HepG2 (cell line): ENCODE data around the gene DEPDC1B. TPM values are rescaled to one million over a fixed set of nuclear protein-coding genes. Genes with fewer than 3 reads are reported as not detected.

Experiments used
- EED ChIP-seq: sonication (generic); formaldehyde crosslinking; IDR thresholded peaks from 2 replicates; pipeline ENCODE4 v1.5.0; 2020; ENCODE audit warnings: mild to moderate bottlenecking, missing genetic modification reagents
- ELK4 ChIP-seq: sonication (generic); formaldehyde crosslinking; IDR thresholded peaks from 2 replicates; pipeline ENCODE4 v1.9.0; 2021; ENCODE audit warnings: missing genetic modification reagents, borderline replicate concordance
- GMEB1 ChIP-seq: sonication (generic); formaldehyde crosslinking; IDR thresholded peaks from 2 replicates; pipeline ENCODE4 v1.5.1; 2020; ENCODE audit warnings: missing genetic modification reagents, mild to moderate bottlenecking, borderline replicate concordance
- KAT7 ChIP-seq: IDR thresholded peaks from 2 replicates; pipeline ENCODE4 v1.6.1; 2018; ENCODE audit warnings: borderline replicate concordance, missing compliant biosample characterization
- MAZ ChIP-seq, 2 experiments: sonication (generic) in 1 of 2; formaldehyde crosslinking in 1 of 2; IDR thresholded peaks; 2 replicates each; pipeline versions ENCODE4 v1.5.0 to v1.6.1; 2012 to 2020; ENCODE audit warnings: low read depth in 2 of 2, mild to moderate bottlenecking in 2 of 2, borderline replicate concordance in 1 of 2, improper control_type of control experiment in 1 of 2, low read length in 1 of 2, missing genetic modification reagents in 1 of 2, moderate library complexity in 1 of 2
- NR1H2 ChIP-seq: sonication (generic); formaldehyde crosslinking; IDR thresholded peaks from 2 replicates; pipeline ENCODE4 v1.8.1; 2022; ENCODE audit warnings: low read depth, missing genetic modification reagents, borderline replicate concordance
- NRL ChIP-seq: sonication (generic); formaldehyde crosslinking; IDR thresholded peaks from 2 replicates; pipeline ENCODE4 v1.5.0; 2020; ENCODE audit warnings: missing genetic modification reagents, mild to moderate bottlenecking, moderate library complexity, borderline replicate concordance
- PAX8 ChIP-seq: sonication (generic); formaldehyde crosslinking; IDR thresholded peaks from 2 replicates; pipeline ENCODE4 v1.8.0; 2022; ENCODE audit warnings: mild to moderate bottlenecking, missing genetic modification reagents, borderline replicate concordance
- RXRA ChIP-seq: sonication (generic); formaldehyde crosslinking; IDR thresholded peaks from 2 replicates; pipeline ENCODE4 v1.5.1; 2020; ENCODE audit warnings: missing genetic modification reagents
- SNAI1 ChIP-seq: sonication (generic); formaldehyde crosslinking; IDR thresholded peaks from 2 replicates; pipeline ENCODE4 v1.5.0; 2020; ENCODE audit warnings: mild to moderate bottlenecking, missing genetic modification reagents, borderline replicate concordance
- SOX5 ChIP-seq: IDR thresholded peaks from 2 replicates; pipeline ENCODE4 v1.6.1; 2016; ENCODE audit warnings: borderline replicate concordance
- SPEN ChIP-seq: sonication (generic); formaldehyde crosslinking; IDR thresholded peaks from 2 replicates; pipeline ENCODE4 v1.5.1; 2020; ENCODE audit warnings: low read depth, mild to moderate bottlenecking, missing genetic modification reagents
- SYNCRIP ChIP-seq: fragments of 200-400 bp; formaldehyde crosslinking; IDR thresholded peaks from 2 replicates; pipeline ENCODE4 v1.6.1; 2018; ENCODE audit warnings: mild to moderate bottlenecking, low read depth, low read length; ENCODE audit not compliant: insufficient read depth
- ZFP62 ChIP-seq: sonication (generic); formaldehyde crosslinking; IDR thresholded peaks from 2 replicates; pipeline ENCODE4 v1.4.0; 2020; ENCODE audit warnings: missing genetic modification reagents
- ZNF512B ChIP-seq: sonication (generic); formaldehyde crosslinking; IDR thresholded peaks from 2 replicates; pipeline ENCODE4 v1.5.1; 2020; ENCODE audit warnings: missing genetic modification reagents, mild to moderate bottlenecking, borderline replicate concordance
- ZNF570 ChIP-seq: sonication (generic); formaldehyde crosslinking; IDR thresholded peaks from 2 replicates; pipeline ENCODE4 v1.4.0; 2020; ENCODE audit warnings: mild to moderate bottlenecking, missing genetic modification reagents, borderline replicate concordance
- polyA plus RNA-seq, 8 experiments: library from polyadenylated mRNA; depleted of rRNA in 3 of 8; stranded (reverse) in 7 of 8; unstranded in 1 of 8; fragments of >200 nt; fragmentation: Illumina TruSeq in 4 of 8; extraction: Trizol in 4 of 8; gene quantifications; 2 replicates each; pipeline versions ENCODE4 v1.2.1 to v1.2.3, GENCODE V29; 2011 to 2016; ENCODE audit warnings: low read depth in 4 of 8, missing spikeins in 1 of 8, mixed read lengths in 1 of 8; ENCODE audit not compliant: insufficient read depth in 1 of 8
- total RNA-seq, 5 experiments: library from RNA; depleted of rRNA; stranded (reverse); fragments of >200 nt; fragmentation: Illumina TruSeq; extraction: Trizol; gene quantifications; 2 replicates each; pipeline ENCODE4 v1.2.3, GENCODE V29; 2016; ENCODE audit warnings: low read depth in 1 of 5
- TF ChIP-seq, protein P1 (sequence below): sonication (generic); formaldehyde crosslinking; IDR thresholded peaks from 2 replicates; pipeline ENCODE4 v1.9.0; 2022; ENCODE audit warnings: missing genetic modification reagents, mild to moderate bottlenecking, borderline replicate concordance

The DEPDC1B gene
- total and polyA plus RNA-seq, 2 of the 13 experiments (the other 11 are each of a cell fraction or from before 2014, with no cell fraction given) = 29.5 to 51.3 TPM

DNA sequence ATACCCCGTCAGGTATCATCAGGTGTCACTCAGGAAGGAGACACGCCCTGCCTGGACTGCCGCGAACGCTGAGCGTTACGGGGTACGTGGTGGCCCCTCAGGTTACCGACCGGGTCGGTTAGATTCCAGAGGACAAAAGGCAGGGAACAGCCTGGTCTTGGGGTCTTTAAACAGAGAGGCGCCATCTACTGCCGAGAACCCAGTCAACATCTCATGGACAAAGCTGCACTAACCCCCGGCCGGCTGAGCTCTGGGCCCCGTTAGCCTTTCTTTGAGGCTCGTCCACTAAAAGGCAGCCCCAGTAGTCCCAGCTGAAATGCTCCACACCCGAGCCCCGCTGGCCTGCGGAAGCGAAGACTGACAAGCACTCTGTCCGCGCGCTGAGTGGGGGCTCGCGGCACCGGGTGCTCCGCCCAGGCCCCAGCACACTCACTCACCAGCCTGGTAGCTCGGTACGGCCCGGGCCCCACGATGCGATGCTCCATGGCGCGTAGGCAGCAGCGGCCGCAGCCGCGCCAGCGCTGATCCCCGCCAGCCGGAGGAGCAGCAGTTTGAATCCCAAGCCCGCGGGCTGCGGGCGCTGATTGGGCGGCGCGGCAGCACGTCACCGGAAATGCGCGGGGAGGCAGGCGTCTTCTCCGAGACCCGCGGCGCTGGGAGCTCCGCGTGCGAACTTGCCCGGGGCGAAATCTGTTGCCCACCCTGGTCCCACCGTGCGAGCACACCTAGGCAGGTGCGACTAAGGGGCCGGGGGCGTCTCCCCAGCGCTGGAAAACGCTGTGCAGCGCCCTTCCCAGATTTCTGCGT, at the start of gene DEPDC1B (continued):
- TF ChIP-seq ZNF512B (CRISPR knock-in tag) = 0 out of 2 replicates have a peak, but pooled peaks have one; percentile 30
- 0 out of 2 replicates have a peak, but pooled peaks have one; percentile 32 for TF ChIP-seq PAX8 (CRISPR knock-in tag)
- no peak for TF ChIP-seq SOX5 (CRISPR knock-in tag)
- peak; percentile 88 for TF ChIP-seq SNAI1 (CRISPR knock-in tag)
- peak; percentile 92; the same call in 1 of the 2 replicates for TF ChIP-seq KAT7
- TF ChIP-seq, protein P1, sequence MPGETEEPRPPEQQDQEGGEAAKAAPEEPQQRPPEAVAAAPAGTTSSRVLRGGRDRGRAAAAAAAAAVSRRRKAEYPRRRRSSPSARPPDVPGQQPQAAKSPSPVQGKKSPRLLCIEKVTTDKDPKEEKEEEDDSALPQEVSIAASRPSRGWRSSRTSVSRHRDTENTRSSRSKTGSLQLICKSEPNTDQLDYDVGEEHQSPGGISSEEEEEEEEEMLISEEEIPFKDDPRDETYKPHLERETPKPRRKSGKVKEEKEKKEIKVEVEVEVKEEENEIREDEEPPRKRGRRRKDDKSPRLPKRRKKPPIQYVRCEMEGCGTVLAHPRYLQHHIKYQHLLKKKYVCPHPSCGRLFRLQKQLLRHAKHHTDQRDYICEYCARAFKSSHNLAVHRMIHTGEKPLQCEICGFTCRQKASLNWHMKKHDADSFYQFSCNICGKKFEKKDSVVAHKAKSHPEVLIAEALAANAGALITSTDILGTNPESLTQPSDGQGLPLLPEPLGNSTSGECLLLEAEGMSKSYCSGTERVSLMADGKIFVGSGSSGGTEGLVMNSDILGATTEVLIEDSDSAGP (CRISPR knock-in tag) = peak; percentile 92
- peak; percentile 67; the same call in 1 of the 2 replicates for TF ChIP-seq RXRA (CRISPR knock-in tag)
- TF ChIP-seq ZFP62 (CRISPR knock-in tag) = no peak
- peak; percentile 28; the same call in 1 of the 2 replicates for TF ChIP-seq NR1H2 (CRISPR knock-in tag)
- TF ChIP-seq EED (CRISPR knock-in tag) = no peak
- peak; percentile 52 for TF ChIP-seq SPEN
- no peak for TF ChIP-seq MAZ (IDR thresholded peaks at IDR 0.05; ENCODE audit: borderline replicate concordance, low read depth, low read length)
- no peak; the same call in 1 of the 2 replicates for TF ChIP-seq MAZ (CRISPR knock-in tag; IDR thresholded peaks at IDR 0.05; ENCODE audit: low read depth)
- TF ChIP-seq GMEB1 (CRISPR knock-in tag) = peak; percentile 75
- TF ChIP-seq ELK4 (CRISPR knock-in tag) = peak; percentile 40; the same call in 1 of the 2 replicates
- peak; percentile 91; the same call in 1 of the 2 replicates for TF ChIP-seq NRL (CRISPR knock-in tag)
- no peak for TF ChIP-seq SYNCRIP
- TF ChIP-seq ZNF570 = peak; percentile 17; the same call in 1 of the 2 replicates
